ENCODE data around the gene PTPRO.

The PTPRO gene

GRCh38 chr12:15453613-15454012 is 131.3 kb downstream of the PTPRO start:
- no peak for DNase-seq

GRCh38 chr12:15458008-15458407 is 135.7 kb downstream of the PTPRO start:
- DNase-seq = no peak

DNA sequence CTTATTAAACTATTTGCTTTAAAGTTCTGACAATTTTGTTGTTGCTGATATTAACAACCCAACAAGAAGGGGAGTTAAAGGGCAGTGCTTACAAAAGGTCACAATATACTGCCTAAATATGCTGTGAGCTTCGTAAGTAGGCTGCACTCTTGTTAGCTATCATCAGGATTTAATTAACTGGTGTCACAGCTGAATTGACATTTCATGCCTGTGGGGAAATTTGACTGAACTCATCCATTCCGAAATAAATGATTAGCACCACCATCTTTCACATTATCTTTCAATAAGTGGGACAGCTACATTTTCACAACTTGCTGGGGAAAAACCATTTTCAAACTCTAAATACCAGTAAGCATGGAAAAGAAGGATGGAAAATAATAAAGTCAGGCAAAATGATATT is 146.6 kb downstream of the PTPRO start:
- no peak for DNase-seq

- DNase-seq = no peak
These were observed 147.0 kb downstream of the PTPRO start for GRCh38 chr12:15469356-15469755.

GRCh38 chr12:15472036-15472435 is 149.7 kb downstream of the PTPRO start:
- DNase-seq = no peak

DNA sequence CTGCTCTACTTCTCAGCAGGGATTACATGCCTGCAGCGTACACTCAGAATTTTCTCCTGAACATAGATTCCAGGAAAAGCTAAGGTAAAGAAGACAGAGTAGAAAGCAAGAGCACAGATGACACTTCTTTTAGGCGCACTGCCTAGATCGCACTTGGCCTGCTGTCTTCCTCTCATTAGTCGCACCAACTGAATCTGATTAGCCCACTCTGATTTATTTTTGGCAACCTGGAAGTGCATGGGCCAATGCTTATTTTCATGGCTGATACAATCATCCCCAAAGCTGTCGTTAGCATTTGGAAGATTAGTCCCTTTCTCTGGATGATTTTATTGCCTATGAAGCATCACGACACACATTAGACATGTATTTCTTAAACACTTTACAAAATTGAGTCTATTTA is 152.5 kb downstream of the PTPRO start:
- no peak for DNase-seq

- no peak for DNase-seq
These were observed 155.5 kb downstream of the PTPRO start for GRCh38 chr12:15477761-15478160.

GRCh38 chr12:15481846-15482245 is 159.5 kb downstream of the PTPRO start:
- DNase-seq = no peak

- DNase-seq = no peak
These were observed 163.2 kb downstream of the PTPRO start for GRCh38 chr12:15485466-15485865.

GRCh38 chr12:15486859-15487258 is 164.6 kb downstream of the PTPRO start:
- no peak for DNase-seq

DNA sequence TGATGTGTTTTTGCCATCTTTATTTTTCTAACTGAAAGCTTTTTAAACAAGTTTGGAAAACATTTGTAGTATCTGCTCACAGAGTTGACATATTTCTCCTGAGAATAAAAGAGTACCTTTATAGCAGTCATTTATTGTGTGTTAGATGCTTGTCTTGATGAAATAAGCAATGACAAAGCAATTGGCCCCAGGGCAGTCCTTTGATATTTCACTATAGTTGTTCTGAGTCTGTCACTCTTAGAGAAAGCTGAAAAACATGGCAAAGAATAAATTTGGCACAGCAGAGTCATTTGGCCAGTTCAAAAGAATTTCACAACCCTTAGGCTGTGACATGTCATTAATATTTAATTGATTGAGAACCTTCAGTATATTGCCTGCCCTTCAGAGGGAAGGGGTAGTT is 166.2 kb downstream of the PTPRO start:
- no peak for DNase-seq

DNA sequence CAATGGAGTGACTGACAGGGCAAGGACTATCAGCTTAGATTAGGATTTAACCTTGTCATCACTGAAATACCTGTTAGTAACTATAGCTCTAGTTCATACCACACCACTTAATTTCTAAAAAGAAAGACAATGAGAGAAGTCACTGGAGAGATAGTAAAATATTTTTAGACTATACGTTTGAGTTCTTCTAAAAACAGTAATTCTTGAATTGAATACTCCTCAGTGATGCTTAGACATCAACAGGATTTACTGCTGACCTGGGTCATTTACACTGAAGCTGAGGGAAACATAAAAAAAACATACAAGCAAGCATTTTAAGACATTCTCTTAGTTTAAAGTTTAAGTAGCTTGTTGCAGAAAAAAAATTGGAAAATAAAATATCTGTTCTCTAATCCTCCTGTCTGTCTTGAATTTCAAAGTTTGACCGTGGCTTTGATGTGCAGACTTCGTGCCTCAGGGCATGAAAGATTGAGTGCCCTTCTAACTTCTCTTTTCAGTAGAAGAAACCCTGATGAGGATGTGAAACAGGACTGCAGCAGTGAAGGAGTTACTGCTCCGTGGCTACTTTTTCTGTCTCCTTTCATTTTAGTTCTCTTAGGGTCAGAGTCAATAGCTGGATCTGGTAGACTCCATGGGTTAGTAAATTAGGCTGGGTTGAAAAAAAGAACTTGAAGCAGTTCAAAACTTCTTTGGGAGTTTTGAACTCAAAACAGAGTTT is 172.2 kb downstream of the PTPRO start:
- no peak for DNase-seq

DNA sequence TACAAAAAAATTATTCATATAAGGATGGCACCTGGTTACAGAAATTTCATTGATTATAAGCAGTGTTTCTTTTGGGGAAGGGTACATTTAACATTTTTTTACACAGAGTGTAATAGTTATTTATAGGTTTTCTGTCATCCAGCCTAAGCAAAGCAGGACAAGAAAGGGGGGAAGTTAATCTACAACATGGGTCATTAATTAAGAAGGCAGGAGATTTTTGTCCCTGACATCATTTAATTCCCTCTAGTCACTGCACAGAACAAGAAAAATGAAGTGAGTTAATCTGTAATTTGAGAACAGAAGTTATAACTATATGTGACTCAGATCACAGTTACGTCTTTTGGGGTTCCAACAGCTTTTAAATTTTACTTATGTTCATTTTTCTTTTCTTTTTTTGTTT is 173.4 kb downstream of the PTPRO start:
- no peak for DNase-seq

DNA sequence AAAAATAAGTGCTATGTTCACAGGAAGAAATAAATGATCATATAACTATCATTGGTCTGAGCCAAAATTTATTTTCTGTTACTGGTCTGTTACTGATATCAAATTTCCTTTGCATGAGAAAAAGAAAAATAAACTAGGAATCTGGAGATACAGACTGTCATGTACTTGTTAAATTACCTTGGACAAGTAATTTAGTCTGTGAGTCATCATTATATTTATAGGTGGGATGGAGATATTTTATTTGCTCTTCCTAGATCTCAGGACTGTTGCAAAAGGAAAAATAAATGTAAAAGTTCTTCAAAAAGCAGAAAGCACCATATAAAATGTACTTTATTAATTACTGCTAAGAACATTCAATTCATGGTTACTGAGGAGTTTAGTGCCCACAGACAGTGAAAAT is 174.4 kb downstream of the PTPRO start:
- no peak for DNase-seq

DNA sequence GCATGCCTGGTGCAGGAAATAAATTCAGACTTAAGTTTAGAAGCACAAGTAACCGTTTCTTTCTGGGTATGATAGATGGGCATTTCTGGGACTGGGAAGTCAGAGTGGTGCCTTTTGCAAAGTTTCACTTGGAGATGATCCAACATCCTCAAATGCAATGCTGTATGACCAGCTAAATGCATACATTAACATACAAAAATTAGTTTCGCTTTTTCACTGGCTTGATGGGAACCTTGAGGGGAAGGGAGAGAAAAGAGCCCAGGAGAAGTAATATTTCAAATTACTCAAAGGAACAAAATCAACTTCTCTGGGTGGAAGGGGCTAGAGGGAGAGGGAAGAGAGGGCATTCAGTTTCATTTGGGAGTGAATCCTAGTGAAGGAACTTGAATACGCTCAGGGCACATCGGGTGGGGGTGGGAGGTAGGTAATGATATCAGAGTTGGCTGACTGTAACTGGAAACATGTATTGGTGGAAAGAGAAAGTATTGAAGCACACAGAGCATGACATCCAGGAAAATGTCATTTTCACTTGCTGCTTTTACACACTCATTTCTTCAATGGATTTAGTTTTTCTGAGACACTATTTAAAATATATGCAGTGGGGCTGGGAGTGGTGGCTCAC is 175.5 kb downstream of the PTPRO start:
- no peak for DNase-seq

DNA sequence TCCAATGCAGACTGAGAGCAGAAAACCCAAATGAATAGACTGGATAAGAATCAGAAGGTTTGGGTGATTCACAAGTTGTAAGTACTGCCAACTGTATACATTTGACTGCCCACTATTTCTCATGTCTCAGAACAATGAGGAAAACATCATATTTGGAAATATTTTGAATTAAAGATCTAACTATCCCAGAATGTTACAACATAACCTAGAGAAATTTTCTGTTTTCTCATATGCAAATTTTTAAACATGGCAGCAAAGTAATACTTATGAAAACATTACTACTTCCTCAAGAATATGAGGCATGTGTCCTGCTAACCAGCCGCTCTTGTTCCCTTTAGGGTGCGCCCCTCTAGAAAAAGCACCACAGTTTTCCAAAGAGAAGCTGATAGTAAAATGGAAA is 179.9 kb downstream of the PTPRO start:
- DNase-seq = no peak

- no peak for DNase-seq
These were observed 183.3 kb downstream of the PTPRO start for GRCh38 chr12:15505616-15506015.

DNA sequence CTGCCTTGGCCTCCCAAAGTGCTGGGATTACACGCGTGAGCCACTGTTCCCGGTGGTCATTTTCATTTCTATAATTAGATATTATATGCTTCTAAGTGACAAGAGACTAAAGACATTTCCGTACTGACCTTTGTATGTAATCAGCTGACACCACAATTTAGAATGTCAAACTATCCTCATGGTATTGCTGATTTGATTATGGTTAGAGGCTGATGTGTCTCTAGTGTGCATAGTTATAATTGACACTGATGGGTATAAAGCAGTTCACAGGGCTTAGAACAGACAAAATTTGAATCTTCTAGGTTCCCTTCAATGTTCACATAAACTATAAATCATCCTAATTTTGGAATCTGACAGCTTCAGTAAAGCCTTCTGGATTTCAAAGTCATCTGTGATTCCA is 192.7 kb downstream of the PTPRO start:
- DNase-seq = no peak

- no peak for DNase-seq
These were observed 197.8 kb downstream of the PTPRO start for GRCh38 chr12:15520083-15520482.

- DNase-seq = no peak
These were observed 198.5 kb downstream of the PTPRO start for GRCh38 chr12:15520844-15521243.

- no peak for DNase-seq
These were observed 200.4 kb downstream of the PTPRO start for GRCh38 chr12:15522574-15523187.

- no peak for DNase-seq
These were observed 203.1 kb downstream of the PTPRO start for GRCh38 chr12:15525441-15525840.

DNA sequence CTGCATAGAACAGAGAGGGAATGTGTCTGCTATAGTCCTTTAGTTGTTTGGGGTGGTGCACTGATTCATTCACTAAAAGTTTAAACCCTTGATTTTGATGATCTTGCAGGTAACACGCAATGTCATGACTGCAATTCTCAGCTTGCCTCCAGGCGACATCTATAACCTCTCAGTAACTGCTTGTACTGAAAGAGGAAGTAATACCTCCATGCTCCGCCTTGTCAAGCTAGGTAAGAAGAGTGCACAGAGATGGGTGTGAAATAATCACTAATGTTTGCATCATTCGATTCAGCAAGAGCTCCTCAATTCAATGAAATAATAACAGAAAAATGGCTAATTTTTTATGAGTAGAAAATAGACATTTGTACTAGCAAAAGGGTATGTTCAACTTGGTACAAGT is 203.7 kb downstream of the PTPRO start:
- DNase-seq = no peak

All from C1 segment of cervical spinal cord (tissue), 14 donors.